Loucy (cell line): ENCODE results near the gene ACE.

Experiments
- H2AFZ ChIP-seq: fragments of 200-600 bp; sonication (generic); 2 replicates; pipeline ENCODE4 v1.6.0; 2016; ENCODE audit warnings: antibody characterized with exemption, mild to moderate bottlenecking, low read length, moderate library complexity
- H3F3A ChIP-seq: fragments of 200-600 bp; 2 replicates; pipeline ENCODE4 v1.6.0; 2016; ENCODE audit warnings: antibody characterized with exemption, low read depth, mild to moderate bottlenecking
- H3K27me3 ChIP-seq: fragments of 200-600 bp; sonication (generic); 2 replicates; pipeline ENCODE4 v1.6.1; 2014; ENCODE audit warnings: low read length, mild to moderate bottlenecking; ENCODE audit not compliant: insufficient read depth, poor library complexity, severe bottlenecking
- H3K36me3 ChIP-seq: fragments of 200-600 bp; sonication (generic); 2 replicates; pipeline ENCODE4 v1.6.1; 2016; ENCODE audit warnings: low read length; ENCODE audit not compliant: insufficient read depth
- H3K4me1 ChIP-seq: fragments of 200-600 bp; sonication (generic); 2 replicates; pipeline ENCODE4 v1.5.1; 2014; ENCODE audit warnings: low read length, mild to moderate bottlenecking; ENCODE audit not compliant: insufficient read depth, poor library complexity, severe bottlenecking
- H3K4me2 ChIP-seq: fragments of 200-600 bp; sonication (generic); 2 replicates; pipeline ENCODE4 v1.6.0; 2014; ENCODE audit warnings: antibody characterized with exemption, low read length, low read depth, mild to moderate bottlenecking; ENCODE audit not compliant: poor library complexity, severe bottlenecking
- H3K4me3 ChIP-seq: fragments of 200-600 bp; sonication (generic); 2 replicates; pipeline ENCODE4 v1.5.1; 2014; ENCODE audit warnings: low read length, mild to moderate bottlenecking, mixed read lengths; ENCODE audit not compliant: poor library complexity, severe bottlenecking
- H3K79me2 ChIP-seq: fragments of 200-600 bp; sonication (generic); 2 replicates; pipeline ENCODE4 v1.6.1; 2014; ENCODE audit warnings: low read length; ENCODE audit not compliant: insufficient read depth
- H3K9ac ChIP-seq: fragments of 200-600 bp; sonication (generic); 2 replicates; pipeline ENCODE4 v1.6.0; 2014; ENCODE audit warnings: mild to moderate bottlenecking, low read depth, low read length, moderate library complexity; ENCODE audit not compliant: poor library complexity, severe bottlenecking
- H3K9me2 ChIP-seq: fragments of 200-600 bp; sonication (generic); replicated peaks from 2 replicates; pipeline ENCODE4 v1.6.1; 2016; ENCODE audit warnings: low read depth, low read length, mixed read lengths
- H3K9me3 ChIP-seq: fragments of 200-600 bp; sonication (generic); 2 replicates; pipeline ENCODE4 v1.6.1; 2014; ENCODE audit warnings: mild to moderate bottlenecking, antibody characterized with exemption, low read length, low read depth; ENCODE audit not compliant: insufficient read depth
- H4K20me1 ChIP-seq: fragments of 200-600 bp; sonication (generic); 2 replicates; pipeline ENCODE4 v1.6.0; 2014; ENCODE audit warnings: antibody characterized with exemption, low read length, mild to moderate bottlenecking; ENCODE audit not compliant: insufficient read depth, poor library complexity, severe bottlenecking
- EZH2phosphoT487 ChIP-seq: fragments of 200-600 bp; IDR thresholded peaks from 2 replicates; pipeline ENCODE4 v1.6.1; 2018; ENCODE audit warnings: antibody characterized with exemption, mild to moderate bottlenecking, moderate library complexity, borderline replicate concordance
- TF ChIP-seq, protein P1 (sequence below): fragments of 200-600 bp; sonication (generic); conservative IDR thresholded peaks from 2 replicates; pipeline ENCODE4 v1.5.1; 2014; ENCODE audit warnings: mild to moderate bottlenecking, antibody characterized with exemption, low read length

ACE gene

DNA sequence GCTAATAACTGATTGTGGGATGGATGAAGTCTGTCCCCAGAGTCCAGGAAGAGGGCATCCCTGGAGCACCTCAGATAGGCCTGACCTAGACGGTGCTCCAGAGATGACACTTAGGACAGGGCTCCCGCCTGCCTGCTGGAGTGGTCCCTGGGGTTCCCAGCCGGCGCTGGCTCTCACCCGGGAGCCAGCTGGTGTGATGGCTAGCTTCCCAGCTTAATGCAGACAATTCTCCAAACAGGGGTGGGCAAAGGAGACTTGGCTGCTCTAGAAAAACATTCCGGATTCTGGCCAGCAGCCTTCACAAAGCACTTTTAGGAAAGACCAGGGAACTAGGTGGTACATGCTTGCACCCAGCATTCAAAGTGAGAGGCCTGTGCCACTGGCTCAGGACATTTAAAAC is 18.6 kb downstream of the ACE start:
- Histone ChIP-seq H3K27me3 (no peaks in the 10 kb centered on the region), H3K9me2 (no peaks in the 10 kb centered on the region), H3K4me3 (no peak overlapping the region), H3K4me2 (no peak overlapping the region), H3K9me3 (no peaks in the 10 kb centered on the region), H3F3A (no peaks in the 10 kb centered on the region), H3K9ac (no peak overlapping the region), H3K79me2 (no peaks in the 10 kb centered on the region), H4K20me1 (no peaks in the 10 kb centered on the region), H3K4me1 (no peaks in the 10 kb centered on the region), H3K36me3 (no peaks in the 10 kb centered on the region), H2AFZ (no peak overlapping the region)
- no peak for TF ChIP-seq EZH2phosphoT487
- TF ChIP-seq, protein P1, sequence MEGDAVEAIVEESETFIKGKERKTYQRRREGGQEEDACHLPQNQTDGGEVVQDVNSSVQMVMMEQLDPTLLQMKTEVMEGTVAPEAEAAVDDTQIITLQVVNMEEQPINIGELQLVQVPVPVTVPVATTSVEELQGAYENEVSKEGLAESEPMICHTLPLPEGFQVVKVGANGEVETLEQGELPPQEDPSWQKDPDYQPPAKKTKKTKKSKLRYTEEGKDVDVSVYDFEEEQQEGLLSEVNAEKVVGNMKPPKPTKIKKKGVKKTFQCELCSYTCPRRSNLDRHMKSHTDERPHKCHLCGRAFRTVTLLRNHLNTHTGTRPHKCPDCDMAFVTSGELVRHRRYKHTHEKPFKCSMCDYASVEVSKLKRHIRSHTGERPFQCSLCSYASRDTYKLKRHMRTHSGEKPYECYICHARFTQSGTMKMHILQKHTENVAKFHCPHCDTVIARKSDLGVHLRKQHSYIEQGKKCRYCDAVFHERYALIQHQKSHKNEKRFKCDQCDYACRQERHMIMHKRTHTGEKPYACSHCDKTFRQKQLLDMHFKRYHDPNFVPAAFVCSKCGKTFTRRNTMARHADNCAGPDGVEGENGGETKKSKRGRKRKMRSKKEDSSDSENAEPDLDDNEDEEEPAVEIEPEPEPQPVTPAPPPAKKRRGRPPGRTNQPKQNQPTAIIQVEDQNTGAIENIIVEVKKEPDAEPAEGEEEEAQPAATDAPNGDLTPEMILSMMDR, result no peak

DNA sequence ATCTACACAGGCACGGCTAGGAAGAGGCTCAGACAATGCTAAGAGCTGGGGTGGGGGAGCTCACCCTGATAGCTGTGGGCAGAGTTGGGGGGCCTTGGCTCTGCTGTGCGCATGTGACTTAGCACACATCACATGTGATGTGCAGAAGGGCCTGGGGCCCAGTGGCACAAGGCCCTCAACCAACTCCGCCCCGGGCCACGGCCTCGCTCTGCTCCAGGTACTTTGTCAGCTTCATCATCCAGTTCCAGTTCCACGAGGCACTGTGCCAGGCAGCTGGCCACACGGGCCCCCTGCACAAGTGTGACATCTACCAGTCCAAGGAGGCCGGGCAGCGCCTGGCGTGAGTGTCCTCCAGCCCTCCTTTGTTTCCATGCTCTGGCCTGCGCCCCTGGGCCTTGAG is 19.3 kb downstream of the ACE start:
- Histone ChIP-seq H2AFZ (no peak overlapping the region), H3K4me1 (no peaks in the 10 kb centered on the region), H3K9ac (no peak overlapping the region), H3K4me2 (no peak overlapping the region), H3K9me3 (no peaks in the 10 kb centered on the region), H3K4me3 (no peak overlapping the region), H3K79me2 (no peaks in the 10 kb centered on the region), H3K36me3 (no peaks in the 10 kb centered on the region), H3K27me3 (no peaks in the 10 kb centered on the region), H3K9me2 (no peaks in the 10 kb centered on the region), H3F3A (no peaks in the 10 kb centered on the region), H4K20me1 (no peaks in the 10 kb centered on the region)
- TF ChIP-seq, protein P1, result no peak
- TF ChIP-seq EZH2phosphoT487, result no peak

DNA sequence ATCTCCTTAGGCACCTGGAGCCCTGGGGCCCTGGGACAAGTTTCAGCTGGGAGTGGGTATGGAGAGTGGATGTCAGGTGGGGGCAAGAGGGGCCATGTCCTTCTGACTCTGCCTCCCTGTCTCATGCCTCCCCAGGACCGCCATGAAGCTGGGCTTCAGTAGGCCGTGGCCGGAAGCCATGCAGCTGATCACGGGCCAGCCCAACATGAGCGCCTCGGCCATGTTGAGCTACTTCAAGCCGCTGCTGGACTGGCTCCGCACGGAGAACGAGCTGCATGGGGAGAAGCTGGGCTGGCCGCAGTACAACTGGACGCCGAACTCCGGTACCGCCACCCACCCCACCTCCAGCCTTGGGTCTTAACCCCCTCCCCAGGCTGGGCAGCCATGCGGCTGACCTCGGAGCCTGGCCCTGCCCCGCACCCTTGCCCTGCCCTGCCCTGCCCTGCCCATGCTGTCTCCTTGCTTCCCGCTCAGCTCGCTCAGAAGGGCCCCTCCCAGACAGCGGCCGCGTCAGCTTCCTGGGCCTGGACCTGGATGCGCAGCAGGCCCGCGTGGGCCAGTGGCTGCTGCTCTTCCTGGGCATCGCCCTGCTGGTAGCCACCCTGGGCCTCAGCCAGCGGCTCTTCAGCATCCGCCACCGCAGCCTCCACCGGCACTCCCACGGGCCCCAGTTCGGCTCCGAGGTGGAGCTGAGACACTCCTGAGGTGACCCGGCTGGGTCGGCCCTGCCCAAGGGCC is 20.0 kb downstream of the ACE start:
- Histone ChIP-seq H3K4me2 (no peak overlapping the region), H3K4me1 (no peaks in the 10 kb centered on the region), H3K79me2 (no peaks in the 10 kb centered on the region), H3K36me3 (no peaks in the 10 kb centered on the region), H3K27me3 (no peaks in the 10 kb centered on the region), H3K9me2 (no peaks in the 10 kb centered on the region), H3F3A (no peaks in the 10 kb centered on the region), H2AFZ (no peak overlapping the region), H4K20me1 (no peaks in the 10 kb centered on the region), H3K4me3 (no peak overlapping the region), H3K9me3 (no peaks in the 10 kb centered on the region), H3K9ac (no peak overlapping the region)
- TF ChIP-seq, protein P1, result no peak
- TF ChIP-seq EZH2phosphoT487, result no peak
